Heart left ventricle (tissue), 16 donors: ENCODE results near the gene TBX3. TPM values are rescaled to one million over a fixed set of nuclear protein-coding genes. Genes with fewer than 3 reads are reported as not detected.

Experiments used
- ATAC-seq, 4 donors: fragments of 200-7000 bp; cut with Tn5 transposase; one replicate each; pipeline ENCODE4 v1.9.1; 2020 to 2022; ENCODE audit warnings: moderate library complexity in 4 of 4, mild to moderate bottlenecking in 3 of 4, moderate number of reproducible peaks in 1 of 4
- DNase-seq, 5 donors: peaks; one replicate each; pipeline ENCODE4 v3.0.0-alpha.2; 2020
- H3K27ac ChIP-seq, 12 donors: fragments of 200-600 bp; sonication (generic) in 4 of 12; one replicate each; pipeline versions ENCODE4 v1.5.0 to v1.8.0; 2016 to 2022; ENCODE audit warnings: mild to moderate bottlenecking in 2 of 12
- H3K27me3 ChIP-seq, 9 donors: fragments of 200-600 bp; sonication (generic) in 2 of 9; one replicate each; pipeline versions ENCODE4 v1.5.1 to v1.8.0; 2016 to 2022; ENCODE audit warnings: mild to moderate bottlenecking in 3 of 9
- H3K36me3 ChIP-seq, 9 donors: fragments of 200-600 bp; sonication (generic) in 2 of 9; one replicate each; pipeline versions ENCODE4 v1.5.0 to v1.8.0; 2018 to 2022; ENCODE audit warnings: mild to moderate bottlenecking in 2 of 9
- H3K4me1 ChIP-seq, 12 donors: fragments of 200-600 bp; sonication (generic) in 4 of 12; one replicate each; pipeline versions ENCODE4 v1.5.0 to v1.8.0; 2016 to 2022; ENCODE audit warnings: mild to moderate bottlenecking in 3 of 12
- H3K4me3 ChIP-seq, 12 donors: fragments of 200-600 bp; sonication (generic) in 4 of 12; one replicate each; pipeline versions ENCODE4 v1.5.0 to v1.8.0; 2017 to 2022; ENCODE audit warnings: mild to moderate bottlenecking in 9 of 12, moderate library complexity in 4 of 12
- H3K9me3 ChIP-seq, 12 donors: fragments of 200-600 bp; sonication (generic) in 4 of 12; one replicate each; pipeline versions ENCODE4 v1.5.0 to v1.8.0; 2016 to 2022; ENCODE audit warnings: mild to moderate bottlenecking in 1 of 12
- CTCF ChIP-seq, 12 donors: fragments of 200-600 bp; sonication (generic) in 4 of 12; IDR thresholded peaks; one replicate each; pipeline versions ENCODE4 v1.5.0 to v1.8.0; 2018 to 2022; ENCODE audit warnings: antibody characterized with exemption in 12 of 12, mild to moderate bottlenecking in 5 of 12
- POLR2A ChIP-seq, 2 donors: fragments of 450-650 bp; IDR thresholded peaks; one replicate each; pipeline ENCODE4 v1.6.1; 2017; ENCODE audit warnings: antibody characterized with exemption in 2 of 2, mild to moderate bottlenecking in 2 of 2, moderate library complexity in 2 of 2
- WGBS, 4 donors: extraction: QIAGEN DNeasy Blood & Tissue Kit in 2 of 4; methylation state at CpG; one replicate each; pipeline versions ENCODE4 v1.1.5 to v1.1.7; 2013 to 2018; 5-methylcytosine and 5-hydroxymethylcytosine counted together
- intact Hi-C, 10 donors: fragments of 100-400 bp; cut with DNase I; formaldehyde crosslinking; loops; one replicate each; pipeline versions ENCODE4 v1.11.1 to v1.14.2; 2022
- polyA plus RNA-seq, 2 donors: library from polyadenylated mRNA; stranded (reverse); fragments of 200-250 nt; gene quantifications; one replicate each; pipeline ENCODE4 v1.2.3, GENCODE V29; 2013
- total RNA-seq, 9 donors: library from RNA; depleted of rRNA in 2 of 9; stranded (reverse); fragments of >200 nt in 2 of 9; fragmentation: NEBNext Ultra II Directional in 3 of 9; extraction: Animal tissue kit (Norgen Biotek cat#: 25700) in 3 of 9; gene quantifications; one replicate each; pipeline versions ENCODE4 v1.1.0 to v1.2.4, GENCODE V29; 2016 to 2023
- donor health status: ischemic (EF 13 %, LVEDD 7.1; RV severe dilation, severe dysfunction).
- donor health status: healthy with polysubstance abuse.
- donor health status: DM: no; HTN: yes; CAD: no.
- donor health status: DM: no; HTN: no; CAD: no.
- donor health status: ischemic (EF 25% LVEDD 6.9; RV normal size, moderate dysfunction).
- donor health status: ischemic (EF 25% LVEDD 5.7; RV mildly dilated, moderate dysfunction).
- donor health status: healthy.
- donor health status: DM: yes; HTN: yes; CAD: no.
- donor health status: ischemic (EF 35%, LVEDD 5.7; RV mildly dilated, moderate dysfunction).
- donor health status: nonischemic (EF 11% LVEDD 7.7; RV severe dilation, severe dysfunction).
- donor health status: DM: yes; HTN: yes; CAD: no.
- donor health status: PGD.
- donor health status: ischemic (EF 29% LVEDD 5.4; RV normal size, mild dysfunction).
- donor health status: nonischemic (EF 23%, LVEDD 6.1; RV moderate dilation, normal function).

The TBX3 gene
- total and polyA plus RNA-seq, 11 donors, result 10.3 to 31.3 (median 15.7) TPM

GRCh38 chr12:114703060-114703493 lies 19.1 kb upstream of the TBX3 start:
- Histone ChIP-seq H3K4me3 (no peak overlapping the region), H3K4me1 (peaks cover 0 to 18% (median 2%) of the 10 kb centered on the region in 12 donors), H3K27me3 (peaks cover 31 to 68% (median 49%) of the 10 kb centered on the region in 9 donors), H3K36me3 (no peaks in the 10 kb centered on the region), H3K27ac (no peak overlapping the region), H3K9me3 (no peaks in the 10 kb centered on the region)
- DNase-seq (no peak), ATAC-seq (no peak)
- intact Hi-C loops, result no loop called here
- TF ChIP-seq POLR2A (IDR thresholded peaks at IDR 0.05), result no peak
- TF ChIP-seq CTCF (IDR thresholded peaks at IDR 0.05), result no peak
- 15 to 24% (median 18%) methylated on average over 6 of the region's 6 CpGs for WGBS, 4 donors

GRCh38 chr12:114702462-114702861 lies 18.5 kb upstream of the TBX3 start:
- Histone ChIP-seq H3K4me1 (peaks cover 0 to 24% (median 2%) of the 10 kb centered on the region in 12 donors), H3K27me3 (peaks cover 37 to 69% (median 55%) of the 10 kb centered on the region in 9 donors), H3K36me3 (no peaks in the 10 kb centered on the region), H3K9me3 (no peaks in the 10 kb centered on the region), H3K4me3 (no peak overlapping the region), H3K27ac (no peak overlapping the region)
- DNase-seq (no peak), ATAC-seq (no peak)
- 21 to 28% (median 25%) methylated on average over 10 of the region's 10 CpGs for WGBS, 4 donors
- TF ChIP-seq POLR2A (IDR thresholded peaks at IDR 0.05) (no peak), CTCF (IDR thresholded peaks at IDR 0.05) (no peak)
- intact Hi-C loops, result no loop called here

GRCh38 chr12:114701553-114701952 lies 17.6 kb upstream of the TBX3 start:
- WGBS, 4 donors, result 49 to 63% (median 50%) methylated on average over 1 of the region's 1 CpG

GRCh38 chr12:114701104-114701414 lies 17.1 kb upstream of the TBX3 start:
- WGBS, 4 donors, result 29 to 43% (median 40%) methylated on average over 3 of the region's 3 CpGs
- H3K27me3 ChIP-seq, result peaks cover 49 to 83% (median 69%) of the 10 kb centered on the region in 9 donors
- no peak for ATAC-seq
- intact Hi-C loops, result no loop called here
- no peak overlapping the region for H3K4me3 ChIP-seq
- H3K4me1 ChIP-seq, result peaks cover 0 to 31% (median 2%) of the 10 kb centered on the region in 12 donors
- TF ChIP-seq CTCF (IDR thresholded peaks at IDR 0.05) (no peak), POLR2A (IDR thresholded peaks at IDR 0.05) (no peak)
- H3K9me3 ChIP-seq, result no peaks in the 10 kb centered on the region
- H3K27ac ChIP-seq, result no peak overlapping the region
- DNase-seq, result no peak
- H3K36me3 ChIP-seq, result no peaks in the 10 kb centered on the region

More at GRCh38 chr12:114701553-114701952, 17.6 kb upstream of the TBX3 start:
- Histone ChIP-seq H3K9me3 (no peaks in the 10 kb centered on the region), H3K27me3 (peaks cover 46 to 78% (median 64%) of the 10 kb centered on the region in 9 donors), H3K36me3 (no peaks in the 10 kb centered on the region), H3K4me3 (no peak overlapping the region), H3K4me1 (peaks cover 0 to 31% (median 2%) of the 10 kb centered on the region in 12 donors), H3K27ac (no peak overlapping the region)
- TF ChIP-seq POLR2A (IDR thresholded peaks at IDR 0.05) (no peak), CTCF (IDR thresholded peaks at IDR 0.05) (no peak)
- intact Hi-C loops, result no loop called here
- DNase-seq (no peak), ATAC-seq (no peak)
